A549 (cell line): ENCODE measurements around the gene FAM47C.

Source experiments
- POLR2A ChIP-seq: IDR thresholded peaks from 2 replicates; pipeline ENCODE4 v1.6.1; 2012; ENCODE audit warnings: mild to moderate bottlenecking, low read length
- TF ChIP-seq, protein P1 (sequence below): fragments of >200 bp; sonication (Bioruptor Twin); formaldehyde crosslinking; IDR thresholded peaks from 3 replicates; pipeline ENCODE4 v1.5.1; 2016

DNA sequence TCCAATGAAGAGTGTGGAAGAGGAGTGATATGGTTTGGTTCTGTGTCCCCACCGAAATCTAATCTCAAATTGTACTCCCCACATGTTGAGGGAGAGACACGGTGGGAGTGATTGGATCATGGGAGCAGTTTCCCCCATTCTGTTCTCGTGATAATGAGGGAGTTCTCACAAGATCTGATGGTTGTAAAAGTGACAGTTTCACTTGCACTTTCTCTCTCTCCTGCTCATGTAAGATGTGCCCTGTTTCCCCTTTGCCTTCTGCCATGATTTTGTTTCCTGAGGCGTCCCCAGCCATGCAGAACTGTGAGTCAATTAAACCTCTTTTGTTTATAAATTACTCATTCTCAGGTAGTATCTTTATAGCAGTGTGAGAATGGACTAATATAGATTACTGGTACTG is 39.6 kb downstream of the FAM47C start:
- TF ChIP-seq, protein P1, sequence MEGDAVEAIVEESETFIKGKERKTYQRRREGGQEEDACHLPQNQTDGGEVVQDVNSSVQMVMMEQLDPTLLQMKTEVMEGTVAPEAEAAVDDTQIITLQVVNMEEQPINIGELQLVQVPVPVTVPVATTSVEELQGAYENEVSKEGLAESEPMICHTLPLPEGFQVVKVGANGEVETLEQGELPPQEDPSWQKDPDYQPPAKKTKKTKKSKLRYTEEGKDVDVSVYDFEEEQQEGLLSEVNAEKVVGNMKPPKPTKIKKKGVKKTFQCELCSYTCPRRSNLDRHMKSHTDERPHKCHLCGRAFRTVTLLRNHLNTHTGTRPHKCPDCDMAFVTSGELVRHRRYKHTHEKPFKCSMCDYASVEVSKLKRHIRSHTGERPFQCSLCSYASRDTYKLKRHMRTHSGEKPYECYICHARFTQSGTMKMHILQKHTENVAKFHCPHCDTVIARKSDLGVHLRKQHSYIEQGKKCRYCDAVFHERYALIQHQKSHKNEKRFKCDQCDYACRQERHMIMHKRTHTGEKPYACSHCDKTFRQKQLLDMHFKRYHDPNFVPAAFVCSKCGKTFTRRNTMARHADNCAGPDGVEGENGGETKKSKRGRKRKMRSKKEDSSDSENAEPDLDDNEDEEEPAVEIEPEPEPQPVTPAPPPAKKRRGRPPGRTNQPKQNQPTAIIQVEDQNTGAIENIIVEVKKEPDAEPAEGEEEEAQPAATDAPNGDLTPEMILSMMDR: no peak
- TF ChIP-seq POLR2A: no peak
